HG02763 (cell line): Measurements from ENCODE around the gene BTBD16.

Experiments
- ATAC-seq: cut with Tn5 transposase; IDR thresholded peaks from one replicate; pipeline ENCODE4 v1.9.1; 2021; ENCODE audit warnings: mild to moderate bottlenecking, moderate library complexity; ENCODE audit not compliant: unreplicated experiment

The BTBD16 gene

GRCh38 chr10:122292376-122292775, 21.3 kb downstream of the BTBD16 start:
- ATAC-seq = no peak

GRCh38 chr10:122293156-122293960, 22.3 kb downstream of the BTBD16 start:
- no peak for ATAC-seq

- no peak for ATAC-seq
These were observed 22.9 kb downstream of the BTBD16 start for GRCh38 chr10:122293961-122294380.

GRCh38 chr10:122294511-122295450, 23.7 kb downstream of the BTBD16 start:
- ATAC-seq = no peak

GRCh38 chr10:122295451-122295809, 24.3 kb downstream of the BTBD16 start:
- ATAC-seq = no peak

GRCh38 chr10:122296363-122297120, 25.4 kb downstream of the BTBD16 start:
- ATAC-seq = no peak

- no peak for ATAC-seq
These were observed 26.5 kb downstream of the BTBD16 start for GRCh38 chr10:122297583-122297982.

GRCh38 chr10:122298206-122298597, 27.1 kb downstream of the BTBD16 start:
- no peak for ATAC-seq

- no peak for ATAC-seq
These were observed 27.7 kb downstream of the BTBD16 start for GRCh38 chr10:122298598-122299301.

- no peak for ATAC-seq
These were observed 28.5 kb downstream of the BTBD16 start for GRCh38 chr10:122299423-122300075.

GRCh38 chr10:122301055-122301810, 30.1 kb downstream of the BTBD16 start:
- ATAC-seq = no peak

GRCh38 chr10:122301811-122302115, 30.7 kb downstream of the BTBD16 start:
- no peak for ATAC-seq

- no peak for ATAC-seq
These were observed 31.2 kb downstream of the BTBD16 start for GRCh38 chr10:122302315-122302714.

GRCh38 chr10:122303271-122304053, 32.4 kb downstream of the BTBD16 start:
- no peak for ATAC-seq

- no peak for ATAC-seq
These were observed 33.0 kb downstream of the BTBD16 start for GRCh38 chr10:122304054-122304579.

GRCh38 chr10:122306282-122306681, 35.2 kb downstream of the BTBD16 start:
- ATAC-seq = no peak

- ATAC-seq = no peak
These were observed 35.6 kb downstream of the BTBD16 start for GRCh38 chr10:122306744-122307143.

- no peak for ATAC-seq
These were observed 36.7 kb downstream of the BTBD16 start for GRCh38 chr10:122307669-122308416.
